Erythroblast (primary cell): Measurements from ENCODE around the gene SOAT2.

ENCODE experiments used
- GATA1 ChIP-seq: IDR thresholded peaks from 2 replicates; pipeline ENCODE4 v1.6.1; 2011; ENCODE audit warnings: low read depth, mild to moderate bottlenecking, control low read depth, low read length, moderate library complexity
- POLR2A ChIP-seq: IDR thresholded peaks from 2 replicates; pipeline ENCODE4 v1.6.1; 2011; ENCODE audit warnings: mild to moderate bottlenecking, low read length

DNA sequence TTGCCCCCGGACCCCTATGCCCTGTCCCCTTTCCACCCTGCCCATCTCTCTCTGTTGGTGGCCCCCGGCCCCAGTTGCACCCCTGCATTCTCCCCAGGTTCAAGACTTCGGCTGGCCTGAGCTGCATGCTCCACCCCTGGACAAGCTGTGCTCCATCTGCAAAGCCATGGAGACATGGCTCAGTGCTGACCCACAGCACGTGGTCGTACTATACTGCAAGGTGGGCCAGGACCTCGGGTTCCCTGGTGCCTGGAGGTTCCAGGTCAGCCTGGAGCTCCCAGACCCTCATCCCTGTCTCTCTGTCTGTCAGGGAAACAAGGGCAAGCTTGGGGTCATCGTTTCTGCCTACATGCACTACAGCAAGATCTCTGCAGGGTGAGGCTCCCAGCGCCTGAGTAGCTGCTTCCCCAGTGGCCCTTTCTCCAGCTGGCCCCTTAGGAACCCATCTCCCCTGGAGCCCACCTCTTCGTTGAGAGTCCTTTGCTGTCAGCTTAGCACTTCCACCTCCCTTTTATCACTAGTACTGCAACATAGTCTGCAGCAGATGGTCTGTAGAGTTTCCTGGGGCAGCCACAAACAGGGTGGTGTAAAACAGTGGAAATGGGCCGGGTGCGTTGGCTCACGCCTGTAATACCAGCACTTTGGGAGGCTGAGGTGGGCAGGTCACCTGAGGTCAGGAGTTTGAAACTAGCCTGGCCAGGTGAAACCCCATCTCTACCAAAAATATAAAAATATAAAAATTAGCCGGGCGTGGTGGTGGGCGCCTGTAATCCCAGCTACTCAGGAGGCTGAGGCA is 47.6 kb upstream of the SOAT2 start:
- no peak for TF ChIP-seq POLR2A
- no peak for TF ChIP-seq GATA1
